ENCODE results near the gene SLC25A28. TPM values are rescaled to one million over a fixed set of nuclear protein-coding genes. Genes with fewer than 3 reads are reported as not detected.
A peak's percentile ranks its signal among the peaks of the same experiment; 100 is the strongest.

SLC25A28 gene
- total RNA-seq, 2 donors from 2014 or later = 50.1 to 53.3 TPM

DNA sequence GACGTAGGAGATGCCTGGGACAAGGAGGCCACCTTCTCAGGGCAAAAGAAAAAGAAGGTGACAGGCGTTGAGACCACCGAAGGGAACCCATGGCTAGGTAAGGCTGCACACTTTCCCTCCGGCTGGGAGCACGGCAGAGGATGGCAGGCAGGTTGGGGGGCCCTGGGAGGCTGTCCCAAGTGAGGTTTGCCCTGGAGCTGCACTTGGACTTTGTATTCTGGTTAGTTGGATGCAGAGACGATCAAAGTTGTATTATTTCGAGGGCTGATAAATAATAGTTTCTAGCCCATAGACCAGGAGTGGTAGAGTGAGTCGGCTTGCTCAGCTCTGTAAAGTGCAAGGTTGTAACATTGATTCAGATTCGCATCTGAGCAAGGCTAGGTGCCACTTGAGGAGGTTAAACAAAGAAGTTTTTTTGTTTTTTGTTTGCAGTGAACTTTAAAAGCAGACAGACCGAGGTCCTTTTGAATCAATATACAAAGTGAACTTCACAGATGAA lies 39.7 kb upstream of the SLC25A28 start:
- ATAC-seq (ENCODE audit: insufficient number of reproducible peaks, low FRiP score, low read depth) (no peak), DNase-seq (ENCODE audit: low spot score) (no peak)
- peak overlapping the region; percentile 92 for H3K4me3 ChIP-seq
- H3K27me3 ChIP-seq (replicated peaks; ENCODE audit: insufficient read depth) = no peaks in the 10 kb centered on the region
- TF ChIP-seq, protein P1, sequence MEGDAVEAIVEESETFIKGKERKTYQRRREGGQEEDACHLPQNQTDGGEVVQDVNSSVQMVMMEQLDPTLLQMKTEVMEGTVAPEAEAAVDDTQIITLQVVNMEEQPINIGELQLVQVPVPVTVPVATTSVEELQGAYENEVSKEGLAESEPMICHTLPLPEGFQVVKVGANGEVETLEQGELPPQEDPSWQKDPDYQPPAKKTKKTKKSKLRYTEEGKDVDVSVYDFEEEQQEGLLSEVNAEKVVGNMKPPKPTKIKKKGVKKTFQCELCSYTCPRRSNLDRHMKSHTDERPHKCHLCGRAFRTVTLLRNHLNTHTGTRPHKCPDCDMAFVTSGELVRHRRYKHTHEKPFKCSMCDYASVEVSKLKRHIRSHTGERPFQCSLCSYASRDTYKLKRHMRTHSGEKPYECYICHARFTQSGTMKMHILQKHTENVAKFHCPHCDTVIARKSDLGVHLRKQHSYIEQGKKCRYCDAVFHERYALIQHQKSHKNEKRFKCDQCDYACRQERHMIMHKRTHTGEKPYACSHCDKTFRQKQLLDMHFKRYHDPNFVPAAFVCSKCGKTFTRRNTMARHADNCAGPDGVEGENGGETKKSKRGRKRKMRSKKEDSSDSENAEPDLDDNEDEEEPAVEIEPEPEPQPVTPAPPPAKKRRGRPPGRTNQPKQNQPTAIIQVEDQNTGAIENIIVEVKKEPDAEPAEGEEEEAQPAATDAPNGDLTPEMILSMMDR (IDR thresholded peaks at IDR 0.05) = no peak
- peaks cover 14% of the 10 kb centered on the region in 2 donors for H3K4me1 ChIP-seq (ENCODE audit: control insufficient read depth in 1 of 2, low read depth in 2 of 2)
- H3K27ac ChIP-seq = no peak overlapping the region
- H3K9me3 ChIP-seq = no peaks in the 10 kb centered on the region
- no peaks in the 10 kb centered on the region for H3K36me3 ChIP-seq

DNA sequence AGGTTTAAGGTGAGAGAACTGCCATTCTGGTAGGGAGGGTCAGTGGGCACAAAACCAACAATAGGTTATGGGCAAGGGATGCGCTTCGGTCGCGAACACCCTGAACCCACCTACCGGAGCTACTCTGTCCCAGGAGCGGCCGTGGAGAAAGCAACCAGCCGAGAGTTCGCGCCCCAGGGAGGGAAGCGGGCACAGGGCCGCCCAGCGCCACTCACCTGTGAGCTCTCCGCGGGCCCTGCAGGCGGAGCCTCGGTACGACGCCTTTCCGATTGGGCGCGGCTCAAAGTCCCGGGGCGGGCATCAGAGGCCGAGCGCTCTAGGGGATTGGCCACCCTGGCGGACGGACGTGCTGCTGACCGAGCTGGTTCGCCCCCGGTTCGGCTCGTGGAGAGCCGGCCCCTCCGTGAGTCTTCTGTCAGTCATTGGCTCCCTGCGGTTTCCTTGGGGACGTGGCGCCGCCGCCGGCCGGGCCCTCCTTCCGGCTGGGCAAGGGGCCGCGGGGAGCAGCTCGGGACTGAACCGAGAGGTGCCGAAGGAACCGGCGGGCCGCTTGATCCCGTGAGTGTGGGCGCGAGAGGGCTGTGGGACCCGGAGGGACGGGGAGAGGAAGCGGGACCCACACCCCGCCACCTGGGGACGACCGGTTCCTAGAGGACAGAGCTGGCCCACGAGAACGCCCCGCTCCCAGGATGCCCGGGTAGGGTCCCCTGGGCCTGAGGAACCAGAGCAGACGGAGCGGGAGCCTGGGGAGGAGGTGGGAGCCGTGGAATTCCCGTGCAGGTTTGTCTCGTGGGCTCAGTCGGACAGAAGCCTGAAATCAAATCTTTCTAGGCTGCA lies 39.0 kb upstream of the SLC25A28 start, which contains the start of gene ENTPD7:
TSS of gene ENTPD7 (plus strand) at position 479 of the 837 bp plus-strand sequence. CDS start 448 bp downstream, outside the sequence.
- H3K36me3 ChIP-seq = no peaks in the 10 kb centered on the region
- H3K4me1 ChIP-seq (ENCODE audit: control insufficient read depth in 1 of 2, low read depth in 2 of 2) = peaks cover 14% of the 10 kb centered on the region in 2 donors
- H3K27ac ChIP-seq = no peak within 1 kb of the TSS
- TF ChIP-seq, protein P1 (IDR thresholded peaks at IDR 0.05) = peak; percentile 49
- peak; percentile 80 for DNase-seq (ENCODE audit: low spot score)
- H3K27me3 ChIP-seq (replicated peaks; ENCODE audit: insufficient read depth) = no peaks in the 10 kb centered on the region
- ATAC-seq (ENCODE audit: insufficient number of reproducible peaks, low FRiP score, low read depth) = peak; percentile 90
- peak within 1 kb of the TSS; percentile 92 for H3K4me3 ChIP-seq
- no peaks in the 10 kb centered on the region for H3K9me3 ChIP-seq

DNA sequence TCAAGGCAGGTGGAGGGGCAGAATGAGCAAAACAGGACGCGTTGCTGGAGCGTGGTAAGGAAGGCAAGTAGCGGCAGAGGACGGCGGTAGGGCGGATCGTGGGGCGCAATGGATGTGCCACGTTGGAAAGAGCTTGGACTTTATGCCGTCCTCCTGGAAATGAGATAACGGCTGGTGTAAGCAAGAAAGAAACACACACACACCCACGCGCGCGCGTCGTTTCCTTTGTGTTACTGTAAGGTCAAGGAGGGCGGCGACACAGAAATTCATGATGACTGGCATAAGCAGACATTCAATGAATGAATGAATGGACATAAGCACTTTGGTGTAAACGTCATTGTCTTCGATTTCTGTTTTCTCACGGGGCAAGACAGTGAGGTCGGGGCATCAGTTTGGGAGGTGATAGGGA lies 38.4 kb upstream of the SLC25A28 start:
- H3K9me3 ChIP-seq = no peaks in the 10 kb centered on the region
- peaks cover 14% of the 10 kb centered on the region in 2 donors for H3K4me1 ChIP-seq (ENCODE audit: control insufficient read depth in 1 of 2, low read depth in 2 of 2)
- H3K36me3 ChIP-seq = no peaks in the 10 kb centered on the region
- no peak overlapping the region for H3K27ac ChIP-seq
- peak overlapping the region; percentile 92 for H3K4me3 ChIP-seq
- no peaks in the 10 kb centered on the region for H3K27me3 ChIP-seq (replicated peaks; ENCODE audit: insufficient read depth)
- TF ChIP-seq, protein P1 (IDR thresholded peaks at IDR 0.05) = no peak
- ATAC-seq (ENCODE audit: insufficient number of reproducible peaks, low FRiP score, low read depth) (no peak), DNase-seq (ENCODE audit: low spot score) (peak; percentile 73)

DNA sequence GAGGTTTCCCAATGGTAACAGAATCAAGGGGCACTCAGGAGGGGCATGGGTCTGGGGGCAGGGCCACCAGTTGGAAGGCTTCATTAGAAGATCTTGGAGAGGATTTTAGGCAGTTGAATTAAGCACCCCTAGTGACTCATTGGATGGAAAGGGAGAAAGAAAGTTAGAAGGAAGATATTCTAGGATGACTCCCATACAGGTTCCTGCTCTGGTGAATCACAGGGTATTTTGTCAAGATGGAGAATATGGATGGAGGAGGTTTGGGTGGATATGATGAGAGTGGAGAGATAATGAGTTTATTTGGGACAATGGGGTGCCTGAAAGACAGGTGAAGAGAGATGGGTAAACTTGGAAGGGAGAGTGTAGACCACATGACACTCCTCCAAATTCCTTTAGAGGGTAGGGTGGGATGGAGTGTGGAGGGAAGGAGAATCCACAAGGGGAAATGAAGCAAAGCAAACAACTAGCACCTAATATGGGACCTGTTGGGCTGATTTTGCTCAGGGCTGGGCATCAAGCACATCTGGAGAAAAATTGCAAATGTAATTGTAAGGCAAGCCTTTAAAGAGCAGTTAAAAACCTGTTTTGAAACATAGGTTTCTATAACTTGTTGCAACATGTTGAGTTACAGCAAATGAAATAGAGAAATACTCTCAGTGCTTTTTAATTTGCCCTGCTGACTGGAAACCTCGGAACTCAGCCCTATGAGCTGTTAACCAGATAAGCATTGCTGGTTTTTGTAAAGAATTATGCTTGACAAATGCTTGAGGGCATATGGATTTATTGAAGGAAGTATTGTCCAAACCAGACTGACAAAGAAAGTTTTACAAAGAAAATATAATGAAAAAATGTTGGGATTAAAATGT lies 36.2 kb upstream of the SLC25A28 start:
- H3K4me1 ChIP-seq (ENCODE audit: control insufficient read depth in 1 of 2, low read depth in 2 of 2) = peaks cover 14% of the 10 kb centered on the region in 2 donors
- ATAC-seq (ENCODE audit: insufficient number of reproducible peaks, low FRiP score, low read depth) = no peak
- no peaks in the 10 kb centered on the region for H3K9me3 ChIP-seq
- H3K27ac ChIP-seq = no peak overlapping the region
- no peaks in the 10 kb centered on the region for H3K27me3 ChIP-seq (replicated peaks; ENCODE audit: insufficient read depth)
- TF ChIP-seq, protein P1 (IDR thresholded peaks at IDR 0.05) = no peak
- DNase-seq (ENCODE audit: low spot score) = no peak
- H3K4me3 ChIP-seq = no peak overlapping the region
- H3K36me3 ChIP-seq = no peaks in the 10 kb centered on the region
